Gastrocnemius medialis (tissue), 4 donors: ENCODE results near the gene LDLRAD4. TPM values are rescaled to one million over a fixed set of nuclear protein-coding genes. Genes with fewer than 3 reads are reported as not detected.

Experiments
- ATAC-seq, 2 donors: fragments of 150-250 bp; one replicate each; pipeline ENCODE4 v1.9.1; 2016
- DNase-seq, 2 donors: peaks; one replicate each; pipeline ENCODE4 v3.0.0-alpha.2; 2019
- H3K27ac ChIP-seq, 4 donors: fragments of 200-600 bp; sonication (generic); 1 replicate in 1 of 4; 2 replicates in 3 of 4; pipeline ENCODE4 v1.5.1; 2016 to 2018; ENCODE audit warnings: mild to moderate bottlenecking in 2 of 4, moderate library complexity in 1 of 4
- H3K27me3 ChIP-seq, 3 donors: fragments of 200-600 bp; sonication (generic) in 2 of 3; 1 replicate in 1 of 3; 2 replicates in 2 of 3; pipeline versions ENCODE4 v1.5.1 to v1.6.0; 2016 to 2019; ENCODE audit warnings: mild to moderate bottlenecking in 1 of 3, moderate library complexity in 1 of 3
- H3K36me3 ChIP-seq, 2 donors: fragments of 200-600 bp; sonication (generic) in 1 of 2; one replicate each; pipeline ENCODE4 v1.5.1; 2017 to 2018
- H3K4me1 ChIP-seq, 2 donors: fragments of 200-600 bp; sonication (generic) in 1 of 2; one replicate each; pipeline ENCODE4 v1.5.1; 2016 to 2017; ENCODE audit warnings: mild to moderate bottlenecking in 2 of 2
- H3K4me3 ChIP-seq, 4 donors: fragments of 200-600 bp; sonication (generic) in 3 of 4; 1 replicate in 1 of 4; 2 replicates in 3 of 4; pipeline ENCODE4 v1.5.1; 2016 to 2019; ENCODE audit warnings: mild to moderate bottlenecking in 2 of 4
- H3K9me3 ChIP-seq, 3 donors: fragments of 200-600 bp; sonication (generic) in 2 of 3; 1 replicate in 1 of 3; 2 replicates in 2 of 3; pipeline ENCODE4 v1.5.1; 2016 to 2019
- POLR2A ChIP-seq, 2 donors: fragments of 450-650 bp; IDR thresholded peaks; one replicate each; pipeline ENCODE4 v1.6.1; 2017; ENCODE audit warnings: antibody characterized with exemption in 2 of 2, mild to moderate bottlenecking in 2 of 2, moderate library complexity in 2 of 2
- in situ Hi-C, 4 donors: fragments of 200-750 bp; cut with MboI; loops; one replicate each; pipeline versions ENCODE4 v1.15.0 to v1.8.0; 2017; ENCODE audit warnings: low sequenced_read_pairs in 4 of 4
- intact Hi-C: fragments of 100-400 bp; cut with DNase I; formaldehyde crosslinking; loops from one replicate; pipeline ENCODE4 v1.15.1; 2023; ENCODE audit warnings: low total_unique reads
- total RNA-seq, 4 donors: library from RNA; depleted of rRNA; stranded (reverse); fragments of >200 nt; gene quantifications; one replicate each; pipeline versions ENCODE4 v1.1.0 to v1.2.3, GENCODE V29; 2016
- TF ChIP-seq, protein P1 (sequence below), 5 experiments: fragments of 450-650 bp in 3 of 5; fragments of 200-600 bp in 2 of 5; sonication (generic) in 2 of 5; IDR thresholded peaks in 4 of 5; conservative IDR thresholded peaks in 1 of 5; 1 replicate in 4 of 5; 2 replicates in 1 of 5; pipeline ENCODE4 v1.5.1; 2016 to 2019; ENCODE audit warnings: antibody characterized with exemption in 5 of 5, mild to moderate bottlenecking in 3 of 5, moderate library complexity in 3 of 5

LDLRAD4 gene
- total RNA-seq, 4 donors from 2014 or later, result 3.9 to 11.1 (median 6.5) TPM

- H3K36me3 ChIP-seq, result no peaks in the 10 kb centered on the region
- ATAC-seq, result no peak
- no peak for DNase-seq
- in situ Hi-C loops (no loop called here), intact Hi-C loops (no loop called here)
- TF ChIP-seq, protein P1, sequence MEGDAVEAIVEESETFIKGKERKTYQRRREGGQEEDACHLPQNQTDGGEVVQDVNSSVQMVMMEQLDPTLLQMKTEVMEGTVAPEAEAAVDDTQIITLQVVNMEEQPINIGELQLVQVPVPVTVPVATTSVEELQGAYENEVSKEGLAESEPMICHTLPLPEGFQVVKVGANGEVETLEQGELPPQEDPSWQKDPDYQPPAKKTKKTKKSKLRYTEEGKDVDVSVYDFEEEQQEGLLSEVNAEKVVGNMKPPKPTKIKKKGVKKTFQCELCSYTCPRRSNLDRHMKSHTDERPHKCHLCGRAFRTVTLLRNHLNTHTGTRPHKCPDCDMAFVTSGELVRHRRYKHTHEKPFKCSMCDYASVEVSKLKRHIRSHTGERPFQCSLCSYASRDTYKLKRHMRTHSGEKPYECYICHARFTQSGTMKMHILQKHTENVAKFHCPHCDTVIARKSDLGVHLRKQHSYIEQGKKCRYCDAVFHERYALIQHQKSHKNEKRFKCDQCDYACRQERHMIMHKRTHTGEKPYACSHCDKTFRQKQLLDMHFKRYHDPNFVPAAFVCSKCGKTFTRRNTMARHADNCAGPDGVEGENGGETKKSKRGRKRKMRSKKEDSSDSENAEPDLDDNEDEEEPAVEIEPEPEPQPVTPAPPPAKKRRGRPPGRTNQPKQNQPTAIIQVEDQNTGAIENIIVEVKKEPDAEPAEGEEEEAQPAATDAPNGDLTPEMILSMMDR (IDR thresholded peaks at IDR 0.05 in 4 of 5, conservative IDR thresholded peaks at IDR 0.05 in 1 of 5), result no peak
- TF ChIP-seq POLR2A (IDR thresholded peaks at IDR 0.05), result no peak
- no peak overlapping the region for H3K27ac ChIP-seq
- H3K4me1 ChIP-seq, result peaks cover 12 to 14% of the 10 kb centered on the region in 2 donors
- H3K9me3 ChIP-seq, result no peaks in the 10 kb centered on the region
- no peaks in the 10 kb centered on the region for H3K27me3 ChIP-seq
- H3K4me3 ChIP-seq, result no peak overlapping the region
Measured at GRCh38 chr18:13423352-13423751, 204.8 kb downstream of the LDLRAD4 start.

DNA sequence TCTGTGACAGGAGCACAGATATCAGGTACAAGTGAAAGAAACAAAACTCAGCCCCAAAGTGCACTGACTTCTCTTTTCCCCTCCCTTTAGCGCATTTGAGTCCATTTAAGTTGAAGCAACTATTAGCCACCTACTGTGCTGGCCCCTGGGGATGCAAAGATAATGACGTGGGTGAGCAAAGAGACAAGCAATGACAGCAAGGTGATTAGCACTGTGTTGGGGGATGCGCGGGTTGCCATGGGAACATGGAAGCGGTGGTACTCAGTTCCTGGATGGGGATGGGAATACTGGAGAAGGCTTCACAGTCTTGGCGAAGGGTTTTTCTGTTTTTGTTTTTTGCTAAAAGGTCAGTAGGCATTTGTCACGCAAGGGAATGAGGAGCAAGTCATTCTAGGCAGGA, 205.8 kb downstream of the LDLRAD4 start:
- no peak for ATAC-seq
- H3K4me3 ChIP-seq, result no peak overlapping the region
- TF ChIP-seq, protein P1 (IDR thresholded peaks at IDR 0.05 in 4 of 5, conservative IDR thresholded peaks at IDR 0.05 in 1 of 5), result no peak
- no peak for TF ChIP-seq POLR2A (IDR thresholded peaks at IDR 0.05)
- no peak for DNase-seq
- no peaks in the 10 kb centered on the region for H3K9me3 ChIP-seq
- no peak overlapping the region for H3K27ac ChIP-seq
- H3K4me1 ChIP-seq, result peaks cover 12 to 14% of the 10 kb centered on the region in 2 donors
- in situ Hi-C loops, result no loop called here
- intact Hi-C loops, result no loop called here
- H3K27me3 ChIP-seq, result no peaks in the 10 kb centered on the region
- no peaks in the 10 kb centered on the region for H3K36me3 ChIP-seq

GRCh38 chr18:13425357-13426091, 207.0 kb downstream of the LDLRAD4 start:
- H3K9me3 ChIP-seq, result no peaks in the 10 kb centered on the region
- H3K4me1 ChIP-seq, result peaks cover 12 to 14% of the 10 kb centered on the region in 2 donors
- DNase-seq (no peak), ATAC-seq (no peak)
- TF ChIP-seq, protein P1 (IDR thresholded peaks at IDR 0.05 in 4 of 5, conservative IDR thresholded peaks at IDR 0.05 in 1 of 5), result no peak
- TF ChIP-seq POLR2A (IDR thresholded peaks at IDR 0.05), result no peak
- no peaks in the 10 kb centered on the region for H3K27me3 ChIP-seq
- intact Hi-C loops, result no loop called here
- H3K36me3 ChIP-seq, result no peaks in the 10 kb centered on the region
- no peak overlapping the region for H3K27ac ChIP-seq
- H3K4me3 ChIP-seq, result no peak overlapping the region
- in situ Hi-C loops, result no loop called here

GRCh38 chr18:13427354-13427753, 208.8 kb downstream of the LDLRAD4 start:
- in situ Hi-C loops, result no loop called here
- no peaks in the 10 kb centered on the region for H3K36me3 ChIP-seq
- no peaks in the 10 kb centered on the region for H3K9me3 ChIP-seq
- H3K27me3 ChIP-seq, result no peaks in the 10 kb centered on the region
- intact Hi-C loops, result no loop called here
- peak; percentile 74 to 86 for ATAC-seq
- H3K4me3 ChIP-seq, result peak overlapping the region in 1 of 4 donors; percentile 9
- peak in 1 of 2 donors; percentile 37 for DNase-seq
- peak overlapping the region; percentile 63 to 69 (median 65) for H3K27ac ChIP-seq
- H3K4me1 ChIP-seq, result peaks cover 12 to 14% of the 10 kb centered on the region in 2 donors
- TF ChIP-seq POLR2A (IDR thresholded peaks at IDR 0.05), result no peak
- TF ChIP-seq, protein P1 (IDR thresholded peaks at IDR 0.05 in 4 of 5, conservative IDR thresholded peaks at IDR 0.05 in 1 of 5), result no peak
